Measurements from ENCODE around the gene MACROD2. TPM values are rescaled to one million over a fixed set of nuclear protein-coding genes. Genes with fewer than 3 reads are reported as not detected.

Gene MACROD2
- total RNA-seq, 1 experiment from 2014 or later: 1.6 TPM

GRCh38 chr20:14740380-14740779 lies 745.1 kb downstream of the MACROD2 start:
- H3K9ac ChIP-seq (ENCODE audit: extremely low read depth, insufficient read length, low read length): no peak overlapping the region

More at GRCh38 chr20:14740380-14740779, 745.1 kb downstream of the MACROD2 start:
- DNase-seq: no peak
- no peak for TF ChIP-seq CTCF (conservative IDR thresholded peaks at IDR 0.05)
- H3K27ac ChIP-seq (ENCODE audit: insufficient read length, low read depth, low read length): no peak overlapping the region
- no peak overlapping the region for H3K27ac Mint-ChIP-seq
- H4K5ac ChIP-seq (ENCODE audit: insufficient read length, low read depth, low read length): no peak overlapping the region
- H3K79me2 ChIP-seq (ENCODE audit: insufficient read depth, low read length): no peaks in the 10 kb centered on the region
- H2BK15ac ChIP-seq (ENCODE audit: low read depth, low read length): no peak overlapping the region
- H3K27me3 Mint-ChIP-seq (ENCODE audit: low read depth): no peaks in the 10 kb centered on the region
- no peaks in the 10 kb centered on the region; a peak in 1 of 5 replicates for H3K9me3 Mint-ChIP-seq
- H3K14ac ChIP-seq (ENCODE audit: insufficient read depth, low read length): no peak overlapping the region
- H3K4me1 ChIP-seq (ENCODE audit: insufficient read depth, low read length): no peaks in the 10 kb centered on the region
- no peaks in the 10 kb centered on the region for H3K79me1 ChIP-seq (ENCODE audit: insufficient read depth, low read depth, low read length, poor library complexity, severe bottlenecking)
- no peak overlapping the region for H2BK5ac ChIP-seq (ENCODE audit: insufficient read length, low read length)
- no peak overlapping the region for H3T11ph ChIP-seq (ENCODE audit: low read length)
- H3K4me2 ChIP-seq (ENCODE audit: insufficient read depth, insufficient read length, low read length): no peak overlapping the region
- no peak overlapping the region for H3K18ac ChIP-seq (ENCODE audit: insufficient read length, low read depth, low read length)
- H3K23ac ChIP-seq (ENCODE audit: insufficient read length, low read depth, low read length): no peak overlapping the region
- H3K56ac ChIP-seq (ENCODE audit: insufficient read length, low read depth, low read length): no peak overlapping the region
- H2BK12ac ChIP-seq (ENCODE audit: insufficient read length, low read depth, low read length): no peak overlapping the region
- no peak overlapping the region for H4K8ac ChIP-seq (replicated peaks; ENCODE audit: insufficient read length, low read depth, low read length)
- no peaks in the 10 kb centered on the region for H3K27me3 ChIP-seq (ENCODE audit: insufficient read depth, low read length)
- no peak overlapping the region for H2BK120ac ChIP-seq (ENCODE audit: low read depth, low read length, poor library complexity, severe bottlenecking)
- H4K20me1 ChIP-seq (ENCODE audit: control insufficient read depth, insufficient read depth, insufficient read length): no peaks in the 10 kb centered on the region
- H4K91ac ChIP-seq (ENCODE audit: insufficient read length, low read depth, low read length): no peak overlapping the region
- H3K4me1 Mint-ChIP-seq: peaks cover 9 to 13% of the 10 kb centered on the region in 2 experiments
- no peaks in the 10 kb centered on the region for H3K9me3 ChIP-seq (ENCODE audit: control insufficient read depth, low read depth, low read length)
- no peak overlapping the region for H2BK20ac ChIP-seq (ENCODE audit: low read depth, low read length, poor library complexity, severe bottlenecking)
- no peak overlapping the region for H2AK5ac ChIP-seq (ENCODE audit: insufficient read length, low read length)
- no peak overlapping the region for H3K4me3 Mint-ChIP-seq
- H3K23me2 ChIP-seq (ENCODE audit: insufficient read length, low read depth, low read length, poor library complexity, severe bottlenecking): no peaks in the 10 kb centered on the region
- no peaks in the 10 kb centered on the region for H3K36me3 Mint-ChIP-seq (ENCODE audit: insufficient read depth in 1 of 3, low read depth in 3 of 3)
- H3K4ac ChIP-seq (ENCODE audit: low read depth, low read length): no peak overlapping the region
- no peak overlapping the region for H2AFZ ChIP-seq (ENCODE audit: low read length)

Data from H9 (cell line).